GM12878 (cell line): Measurements from ENCODE around the gene CFDP1. TPM values are rescaled to one million over a fixed set of nuclear protein-coding genes. Genes with fewer than 3 reads are reported as not detected.
A peak's percentile ranks its signal among the peaks of the same experiment; 100 is the strongest.

Experiments used
- CBX5 ChIP-seq: sonication (generic); IDR thresholded peaks from 2 replicates; pipeline ENCODE4 v1.6.1; 2016; ENCODE audit warnings: low read depth, moderate library complexity, mild to moderate bottlenecking, inconsistent platforms
- HSF1 ChIP-seq: fragments of 150-350 bp; IDR thresholded peaks from 2 replicates; pipeline ENCODE4 v1.6.1; 2014; ENCODE audit warnings: mild to moderate bottlenecking, low read depth, low read length
- IKZF1 ChIP-seq: fragments of 450-650 bp; conservative IDR thresholded peaks from 2 replicates; pipeline ENCODE4 v1.6.1; 2017; ENCODE audit warnings: antibody characterized with exemption, mild to moderate bottlenecking
- JUND ChIP-seq: IDR thresholded peaks from 2 replicates; pipeline ENCODE4 v1.6.1; 2012; ENCODE audit warnings: low read depth, mild to moderate bottlenecking, low read length, improper control_type of control experiment, moderate library complexity
- KDM1A ChIP-seq: fragments of 200-600 bp; sonication (generic); IDR thresholded peaks from 2 replicates; pipeline ENCODE4 v1.6.1; 2016; ENCODE audit warnings: borderline replicate concordance
- NBN ChIP-seq: fragments of 450-650 bp; IDR thresholded peaks from 2 replicates; pipeline ENCODE4 v1.6.1; 2016
- NFIC ChIP-seq: IDR thresholded peaks from 2 replicates; pipeline ENCODE4 v1.6.1; 2012; ENCODE audit warnings: low read depth, mild to moderate bottlenecking, inconsistent platforms, low read length, moderate library complexity
- NFXL1 ChIP-seq: fragments of 450-650 bp; IDR thresholded peaks from 2 replicates; pipeline ENCODE4 v1.6.1; 2017; ENCODE audit warnings: antibody characterized with exemption, mild to moderate bottlenecking, borderline replicate concordance
- PAX5 ChIP-seq: IDR thresholded peaks from 2 replicates; pipeline ENCODE4 v1.6.1; 2011; ENCODE audit warnings: low read depth, low read length, borderline replicate concordance
- PAX8 ChIP-seq: fragments of 450-650 bp; IDR thresholded peaks from 2 replicates; pipeline ENCODE4 v1.6.1; 2017; ENCODE audit warnings: mild to moderate bottlenecking, moderate library complexity
- POLR2AphosphoS5 ChIP-seq: IDR thresholded peaks from 2 replicates; pipeline ENCODE4 v1.6.1; 2011; ENCODE audit warnings: mild to moderate bottlenecking, low read length, inconsistent platforms
- RELA ChIP-seq: fragments of 450-650 bp; IDR thresholded peaks from 2 replicates; pipeline ENCODE4 v1.8.0; 2014; ENCODE audit warnings: borderline replicate concordance; ENCODE audit not compliant: partially characterized antibody
- SMARCA5 ChIP-seq: fragments of 450-650 bp; IDR thresholded peaks from 2 replicates; pipeline ENCODE4 v1.6.1; 2017; ENCODE audit warnings: mild to moderate bottlenecking
- ZNF207 ChIP-seq: fragments of 450-650 bp; IDR thresholded peaks from 2 replicates; pipeline ENCODE4 v1.6.1; 2014; ENCODE audit warnings: antibody characterized with exemption, mild to moderate bottlenecking, borderline replicate concordance
- polyA plus RNA-seq, 11 experiments: library from polyadenylated mRNA; depleted of rRNA in 4 of 11; unstranded in 6 of 11; stranded (reverse) in 5 of 11; fragments of >200 nt; fragmentation: Nextera tagmentation in 4 of 11; fragmentation: Illumina TruSeq in 1 of 11; extraction: Ambion mirVana in 4 of 11; extraction: Trizol in 1 of 11; gene quantifications; 1 replicate in 1 of 11; 2 replicates in 10 of 11; pipeline versions ENCODE4 v1.2.1 to v1.2.3, GENCODE V29; 2011 to 2016; ENCODE audit warnings: inconsistent platforms in 2 of 11, missing spikeins in 2 of 11, low read depth in 1 of 11
- total RNA-seq, 4 experiments: library from RNA; depleted of rRNA in 3 of 4; stranded (reverse); fragments of >200 nt in 3 of 4; fragmentation: Illumina TruSeq in 1 of 4; extraction: Trizol in 1 of 4; gene quantifications; 2 replicates each; pipeline versions ENCODE4 v1.2.1 to v1.2.3, GENCODE V29; 2013 to 2021

The CFDP1 gene
- total and polyA plus RNA-seq, 10 of the 15 experiments (the other 5 are each of a cell fraction or from before 2014, with no cell fraction given): 22.3 to 64.8 (median 36.7) TPM

GRCh38 chr16:75272097-75272551, 161.2 kb downstream of the CFDP1 start (continued):
- TF ChIP-seq JUND: no peak
- TF ChIP-seq ZNF207: no peak
- no peak for TF ChIP-seq NBN
- TF ChIP-seq RELA: no peak
- TF ChIP-seq POLR2AphosphoS5: no peak
- TF ChIP-seq KDM1A: no peak
- peak; percentile 35; the same call in 1 of the 2 replicates for TF ChIP-seq IKZF1
- no peak for TF ChIP-seq NFXL1
- no peak for TF ChIP-seq SMARCA5
- TF ChIP-seq CBX5: no peak
- TF ChIP-seq PAX8: no peak
- TF ChIP-seq HSF1: no peak
- TF ChIP-seq NFIC: no peak
- TF ChIP-seq PAX5: no peak
